Lung (tissue), 12 donors: Measurements from ENCODE around the gene GAS1. TPM values are rescaled to one million over a fixed set of nuclear protein-coding genes. Genes with fewer than 3 reads are reported as not detected.

ENCODE experiments used
- ATAC-seq: fragments of 200-7000 bp; cut with Tn5 transposase; one replicate; pipeline ENCODE4 v1.9.1; 2020; ENCODE audit warnings: moderate number of reproducible peaks; ENCODE audit not compliant: insufficient read depth, low FRiP score
- DNase-seq, 3 donors: peaks; one replicate each; pipeline ENCODE4 v3.0.0-alpha.2; 2013 to 2017
- H3K27ac ChIP-seq, 2 donors: one replicate each; pipeline ENCODE4 v1.5.1; 2013; ENCODE audit warnings: mild to moderate bottlenecking in 2 of 2, moderate library complexity in 2 of 2, control low read depth in 1 of 2, inconsistent platforms in 1 of 2, low read depth in 1 of 2, low read length in 1 of 2
- H3K27me3 ChIP-seq, 3 donors: one replicate each; pipeline ENCODE4 v1.5.1; 2013; ENCODE audit warnings: low read length in 2 of 3; ENCODE audit not compliant: control insufficient read depth in 3 of 3, insufficient read depth in 3 of 3
- H3K36me3 ChIP-seq, 4 donors: one replicate each; pipeline ENCODE4 v1.5.1; 2013; ENCODE audit warnings: low read length in 4 of 4, mild to moderate bottlenecking in 1 of 4, moderate library complexity in 1 of 4; ENCODE audit not compliant: control insufficient read depth in 4 of 4, insufficient read depth in 4 of 4
- H3K4me1 ChIP-seq, 5 donors: one replicate each; pipeline ENCODE4 v1.5.1; 2013; ENCODE audit warnings: low read length in 5 of 5, mild to moderate bottlenecking in 2 of 5, moderate library complexity in 1 of 5; ENCODE audit not compliant: control insufficient read depth in 5 of 5, insufficient read depth in 5 of 5
- H3K4me3 ChIP-seq: one replicate; pipeline ENCODE4 v1.5.1; 2013; ENCODE audit warnings: mild to moderate bottlenecking, control low read depth, moderate library complexity
- H3K9ac ChIP-seq, 2 donors: one replicate each; pipeline ENCODE4 v1.5.1; 2013; ENCODE audit warnings: low read length in 2 of 2, control low read depth in 1 of 2; ENCODE audit not compliant: insufficient read depth in 1 of 2
- H3K9me3 ChIP-seq, 4 donors: one replicate each; pipeline ENCODE4 v1.5.1; 2013; ENCODE audit warnings: low read length in 3 of 4, mild to moderate bottlenecking in 1 of 4, moderate library complexity in 1 of 4; ENCODE audit not compliant: control insufficient read depth in 4 of 4, insufficient read depth in 3 of 4
- CTCF ChIP-seq: IDR thresholded peaks from 2 replicates; pipeline ENCODE4 v1.5.1; 2012; ENCODE audit warnings: mild to moderate bottlenecking; ENCODE audit errors: control extremely low read depth, extremely low read depth
- WGBS, 2 donors: extraction: QIAGEN DNeasy Blood & Tissue Kit; methylation state at CpG; one replicate each; pipeline ENCODE4 v1.1.7; 2013; 5-methylcytosine and 5-hydroxymethylcytosine counted together
- polyA plus RNA-seq, 2 donors: library from polyadenylated mRNA; stranded (reverse); fragments of 200-250 nt; gene quantifications; one replicate each; pipeline ENCODE4 v1.2.1, GENCODE V29; 2013
- total RNA-seq, 2 donors: library from RNA; depleted of rRNA in 1 of 2; stranded (reverse); fragments of >200 nt in 1 of 2; gene quantifications; one replicate each; pipeline ENCODE4 v1.2.1, GENCODE V29; 2014 to 2021
- donor health status: control.
- donor health status: control.
- donor health status: Bipolar disorder and iron deficiency.
- donor health status: healthy.
- donor health status: DM: yes; HTN: yes; CAD: no.

GAS1 gene
- total and polyA plus RNA-seq, 4 donors = 5.3 to 21.2 (median 10.4) TPM

- Histone ChIP-seq H3K27me3 (no peaks in the 10 kb centered on the region), H3K36me3 (no peaks in the 10 kb centered on the region), H3K9ac (no peak overlapping the region), H3K9me3 (peaks cover 0 to 9% (median 0%) of the 10 kb centered on the region in 4 donors), H3K4me3 (no peak overlapping the region), H3K27ac (no peak overlapping the region), H3K4me1 (peaks cover 0 to 24% (median 0%) of the 10 kb centered on the region in 5 donors)
- DNase-seq = no peak
- ATAC-seq = no peak
- no peak for TF ChIP-seq CTCF
- WGBS, 2 donors = 90 to 93% methylated on average over 4 of the region's 4 CpGs
These were observed 30.0 kb upstream of the GAS1 start for GRCh38 chr9:86977205-86977835.

GRCh38 chr9:86975606-86976005 is 28.3 kb upstream of the GAS1 start:
- H3K9ac ChIP-seq = no peak overlapping the region
- no peak overlapping the region for H3K4me3 ChIP-seq
- H3K27ac ChIP-seq = no peak overlapping the region
- ATAC-seq (no peak), DNase-seq (peak in 1 of 3 donors; percentile 53)
- TF ChIP-seq CTCF = no peak
- no peaks in the 10 kb centered on the region for H3K36me3 ChIP-seq
- H3K9me3 ChIP-seq = peaks cover 0 to 7% (median 0%) of the 10 kb centered on the region in 4 donors
- H3K27me3 ChIP-seq = peaks cover 0 to 4% (median 0%) of the 10 kb centered on the region in 3 donors
- H3K4me1 ChIP-seq = peaks cover 0 to 24% (median 0%) of the 10 kb centered on the region in 5 donors

- H3K4me3 ChIP-seq = no peak overlapping the region
- H3K27me3 ChIP-seq = peaks cover 0 to 4% (median 0%) of the 10 kb centered on the region in 3 donors
- DNase-seq = no peak
- peaks cover 0 to 5% (median 0%) of the 10 kb centered on the region in 4 donors for H3K9me3 ChIP-seq
- H3K27ac ChIP-seq = no peak overlapping the region
- no peak for ATAC-seq
- no peak for TF ChIP-seq CTCF
- H3K9ac ChIP-seq = no peak overlapping the region
- no peaks in the 10 kb centered on the region for H3K36me3 ChIP-seq
- H3K4me1 ChIP-seq = peaks cover 0 to 24% (median 0%) of the 10 kb centered on the region in 5 donors
- 71 to 87% methylated on average over 2 of the region's 2 CpGs for WGBS, 2 donors
These were observed 27.7 kb upstream of the GAS1 start for GRCh38 chr9:86975036-86975435.
